DOHH2 (cell line): ENCODE measurements around the gene CR2.

ENCODE experiments used
- CTCF ChIP-seq: fragments of 200-600 bp; sonication (generic); IDR thresholded peaks from one replicate; pipeline ENCODE4 v1.5.1; 2014; ENCODE audit warnings: antibody characterized with exemption, mild to moderate bottlenecking, low read depth, low read length; ENCODE audit not compliant: poor library complexity, severe bottlenecking
- EZH2phosphoT487 ChIP-seq: fragments of 200-600 bp; sonication (generic); IDR thresholded peaks from 2 replicates; pipeline ENCODE4 v1.6.1; 2017; ENCODE audit warnings: borderline replicate concordance, mild to moderate bottlenecking, antibody characterized with exemption, low read length, moderate library complexity, mixed read lengths

- TF ChIP-seq CTCF (no peak), EZH2phosphoT487 (no peak)
Observed at GRCh38 chr1:207463021-207463420, 8.9 kb downstream of the CR2 start.
